Testis (tissue), 3 donors: Measurements from ENCODE around the gene EYS. TPM values are rescaled to one million over a fixed set of nuclear protein-coding genes. Genes with fewer than 3 reads are reported as not detected.
A peak's percentile ranks its signal among the peaks of the same experiment; 100 is the strongest.

ENCODE experiments used
- DNase-seq: peaks from one replicate; pipeline ENCODE4 v3.0.0-alpha.2; 2019
- H3K27ac ChIP-seq, 2 donors: fragments of 200-600 bp; sonication (generic); one replicate each; pipeline ENCODE4 v1.5.1; 2019
- H3K27me3 ChIP-seq: fragments of 200-600 bp; sonication (generic); one replicate; pipeline ENCODE4 v1.5.1; 2019
- H3K36me3 ChIP-seq: fragments of 200-600 bp; sonication (generic); one replicate; pipeline ENCODE4 v1.5.1; 2017; ENCODE audit warnings: low read depth; ENCODE audit errors: missing control alignments
- H3K4me1 ChIP-seq: fragments of 200-600 bp; sonication (generic); one replicate; pipeline ENCODE4 v1.5.1; 2019
- H3K4me3 ChIP-seq, 2 donors: fragments of 200-600 bp; sonication (generic); one replicate each; pipeline ENCODE4 v1.5.1; 2017 to 2019
- H3K9me3 ChIP-seq: fragments of 200-600 bp; sonication (generic); one replicate; pipeline ENCODE4 v1.5.1; 2017
- CTCF ChIP-seq, 3 experiments: fragments of 450-650 bp in 2 of 3; fragments of 200-600 bp in 1 of 3; sonication (generic) in 1 of 3; IDR thresholded peaks; one replicate each; pipeline ENCODE4 v1.5.1; 2016 to 2019; ENCODE audit warnings: antibody characterized with exemption in 3 of 3, mild to moderate bottlenecking in 2 of 3, moderate library complexity in 1 of 3
- POLR2A ChIP-seq: fragments of 450-650 bp; IDR thresholded peaks from one replicate; pipeline ENCODE4 v1.6.1; 2017; ENCODE audit warnings: antibody characterized with exemption, mild to moderate bottlenecking, moderate library complexity
- WGBS, 2 donors: methylation state at CpG; one replicate each; pipeline ENCODE4 v1.1.5; 2018; 5-methylcytosine and 5-hydroxymethylcytosine counted together
- intact Hi-C: fragments of 100-400 bp; cut with DNase I; formaldehyde crosslinking; loops from one replicate; pipeline ENCODE4 v1.15.1; 2023; ENCODE audit warnings: low total_unique reads
- polyA plus RNA-seq: library from polyadenylated mRNA; stranded (reverse); fragments of 350-450 nt; fragmentation: Illumina TruSeq; extraction: RNeasy Lipid Tissue Mini Kit (QIAGEN cat#74804); gene quantifications from one replicate; pipeline ENCODE4 v1.2.3, GENCODE V29; 2014; ENCODE audit warnings: low read depth, low replicate concordance; ENCODE audit not compliant: insufficient read depth
- total RNA-seq, 2 donors: library from RNA; depleted of rRNA; stranded (reverse); fragments of >200 nt; gene quantifications; one replicate each; pipeline ENCODE4 v1.2.3, GENCODE V29; 2016

The EYS gene
- total and polyA plus RNA-seq, 3 donors from 2014 or later, result 1.3 to 2.8 (median 2.6) TPM

- H3K27me3 ChIP-seq, result no peaks in the 10 kb centered on the region
- no peaks in the 10 kb centered on the region for H3K4me1 ChIP-seq
- DNase-seq, result peak; percentile 40
- intact Hi-C loops, result no loop called here
- H3K9me3 ChIP-seq, result no peaks in the 10 kb centered on the region
- TF ChIP-seq POLR2A, result no peak
- TF ChIP-seq CTCF (IDR thresholded peaks at IDR 0.05), result no peak
- H3K27ac ChIP-seq, result no peak overlapping the region
- H3K36me3 ChIP-seq, result no peaks in the 10 kb centered on the region
- WGBS, 2 donors, result 68 to 72% methylated on average over 6 of the region's 6 CpGs
- no peak overlapping the region for H3K4me3 ChIP-seq
Observed at GRCh38 chr6:63824722-63825121, 1882.3 kb downstream of the EYS start.

GRCh38 chr6:63821442-63821841, 1885.6 kb downstream of the EYS start:
- H3K4me1 ChIP-seq, result no peaks in the 10 kb centered on the region
- no peaks in the 10 kb centered on the region for H3K36me3 ChIP-seq
- H3K27ac ChIP-seq, result no peak overlapping the region
- H3K4me3 ChIP-seq, result no peak overlapping the region
- 74 to 76% methylated on average over 1 of the region's 1 CpG for WGBS, 2 donors
- DNase-seq, result no peak
- no peaks in the 10 kb centered on the region for H3K27me3 ChIP-seq
- intact Hi-C loops, result no loop called here
- no peaks in the 10 kb centered on the region for H3K9me3 ChIP-seq
- no peak for TF ChIP-seq CTCF (IDR thresholded peaks at IDR 0.05)
- no peak for TF ChIP-seq POLR2A

- Histone ChIP-seq H3K9me3 (no peaks in the 10 kb centered on the region), H3K36me3 (no peaks in the 10 kb centered on the region), H3K4me3 (no peak overlapping the region), H3K27me3 (no peaks in the 10 kb centered on the region), H3K4me1 (no peaks in the 10 kb centered on the region), H3K27ac (no peak overlapping the region)
- intact Hi-C loops, result no loop called here
- DNase-seq, result no peak
- no peak for TF ChIP-seq POLR2A
- TF ChIP-seq CTCF (IDR thresholded peaks at IDR 0.05), result no peak
- 87 to 100% methylated on average over 1 of the region's 1 CpG for WGBS, 2 donors
Observed at GRCh38 chr6:63819831-63820230, 1887.2 kb downstream of the EYS start.

GRCh38 chr6:63817492-63818050, 1889.5 kb downstream of the EYS start:
- 78 to 89% methylated on average over 4 of the region's 4 CpGs for WGBS, 2 donors
- DNase-seq, result no peak

More at GRCh38 chr6:63817492-63818050, 1889.5 kb downstream of the EYS start:
- Histone ChIP-seq H3K36me3 (no peaks in the 10 kb centered on the region), H3K27ac (no peak overlapping the region), H3K4me1 (no peaks in the 10 kb centered on the region), H3K27me3 (no peaks in the 10 kb centered on the region), H3K9me3 (no peaks in the 10 kb centered on the region), H3K4me3 (no peak overlapping the region)
- intact Hi-C loops, result no loop called here
- no peak for TF ChIP-seq CTCF (IDR thresholded peaks at IDR 0.05)
- no peak for TF ChIP-seq POLR2A
